IPS-18c (cell line): ENCODE measurements around the gene ZFPM1.
A peak's percentile ranks its signal among the peaks of the same experiment; 100 is the strongest.

Source experiments
- H3K4me3 ChIP-seq: 2 replicates; pipeline ENCODE4 v1.7.0; 2013; ENCODE audit warnings: low read depth, mild to moderate bottlenecking, low read length, moderate library complexity; ENCODE audit not compliant: insufficient read depth
- H3K9me3 ChIP-seq: one replicate; pipeline ENCODE4 v1.6.1; 2013; ENCODE audit warnings: mild to moderate bottlenecking, low read length, moderate library complexity; ENCODE audit not compliant: control insufficient read depth, insufficient read depth

ZFPM1 gene

DNA sequence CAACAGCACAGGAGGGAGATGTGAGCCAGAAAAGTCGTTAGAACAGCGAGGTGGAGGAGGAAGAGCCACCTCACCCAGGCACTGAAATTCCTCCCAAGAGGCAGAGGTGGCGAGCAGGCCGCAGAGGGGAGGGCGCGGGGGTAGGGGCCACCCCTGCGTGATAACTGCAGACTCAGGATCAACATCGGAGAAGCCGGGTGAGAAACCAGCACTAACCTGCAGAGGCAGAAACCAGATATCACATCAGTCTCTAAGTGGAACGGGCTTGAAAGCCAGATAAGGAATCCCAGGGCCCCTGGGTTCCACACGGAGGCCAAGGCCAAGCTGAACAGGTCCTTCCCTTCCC lies 77.8 kb downstream of the ZFPM1 start:
- H3K4me3 ChIP-seq = no peak overlapping the region
- H3K9me3 ChIP-seq = no peaks in the 10 kb centered on the region

DNA sequence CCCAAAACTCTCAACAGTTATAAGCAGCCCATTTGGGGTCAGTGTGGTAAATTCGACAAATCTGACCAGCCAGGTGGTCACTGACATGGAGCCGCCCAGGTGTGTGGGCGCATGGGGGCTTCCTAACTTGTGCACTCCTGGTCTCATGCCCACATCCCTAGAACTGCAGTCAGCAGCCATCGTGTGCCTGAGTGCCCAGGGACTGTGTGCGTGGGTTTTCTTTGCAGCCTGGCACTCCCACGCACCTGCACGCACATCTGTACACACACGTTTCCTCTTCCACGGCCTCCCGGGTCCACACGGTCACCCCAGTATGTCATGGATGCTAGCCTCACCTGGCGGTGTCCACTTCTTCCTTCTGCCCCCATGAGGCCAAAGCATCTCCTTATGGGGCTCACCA lies 78.3 kb downstream of the ZFPM1 start:
- H3K4me3 ChIP-seq = no peak overlapping the region

DNA sequence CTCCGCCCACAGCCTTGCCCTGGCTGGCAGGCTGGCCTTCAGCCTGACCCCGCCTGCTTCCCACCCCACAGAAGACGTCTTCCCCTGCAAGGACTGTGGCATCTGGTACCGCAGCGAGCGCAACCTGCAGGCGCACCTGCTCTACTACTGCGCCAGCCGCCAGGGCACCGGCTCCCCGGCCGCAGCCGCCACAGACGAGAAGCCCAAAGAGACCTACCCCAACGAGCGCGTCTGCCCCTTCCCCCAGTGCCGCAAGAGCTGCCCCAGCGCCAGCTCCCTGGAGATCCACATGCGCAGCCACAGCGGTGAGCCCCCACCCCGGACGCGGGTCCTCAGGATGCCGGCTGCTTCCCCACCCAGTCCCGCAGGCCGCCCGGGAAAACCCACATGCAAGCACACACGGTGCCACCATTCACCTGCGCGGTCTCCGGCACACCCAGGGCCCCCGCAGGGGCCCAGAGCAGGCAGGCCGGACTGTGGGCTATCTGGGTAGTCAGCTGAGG lies 78.9 kb downstream of the ZFPM1 start:
- H3K9me3 ChIP-seq = no peaks in the 10 kb centered on the region
- no peak overlapping the region for H3K4me3 ChIP-seq

More for the DNA sequence above, 78.3 kb downstream of the ZFPM1 start:
- H3K9me3 ChIP-seq = no peaks in the 10 kb centered on the region

DNA sequence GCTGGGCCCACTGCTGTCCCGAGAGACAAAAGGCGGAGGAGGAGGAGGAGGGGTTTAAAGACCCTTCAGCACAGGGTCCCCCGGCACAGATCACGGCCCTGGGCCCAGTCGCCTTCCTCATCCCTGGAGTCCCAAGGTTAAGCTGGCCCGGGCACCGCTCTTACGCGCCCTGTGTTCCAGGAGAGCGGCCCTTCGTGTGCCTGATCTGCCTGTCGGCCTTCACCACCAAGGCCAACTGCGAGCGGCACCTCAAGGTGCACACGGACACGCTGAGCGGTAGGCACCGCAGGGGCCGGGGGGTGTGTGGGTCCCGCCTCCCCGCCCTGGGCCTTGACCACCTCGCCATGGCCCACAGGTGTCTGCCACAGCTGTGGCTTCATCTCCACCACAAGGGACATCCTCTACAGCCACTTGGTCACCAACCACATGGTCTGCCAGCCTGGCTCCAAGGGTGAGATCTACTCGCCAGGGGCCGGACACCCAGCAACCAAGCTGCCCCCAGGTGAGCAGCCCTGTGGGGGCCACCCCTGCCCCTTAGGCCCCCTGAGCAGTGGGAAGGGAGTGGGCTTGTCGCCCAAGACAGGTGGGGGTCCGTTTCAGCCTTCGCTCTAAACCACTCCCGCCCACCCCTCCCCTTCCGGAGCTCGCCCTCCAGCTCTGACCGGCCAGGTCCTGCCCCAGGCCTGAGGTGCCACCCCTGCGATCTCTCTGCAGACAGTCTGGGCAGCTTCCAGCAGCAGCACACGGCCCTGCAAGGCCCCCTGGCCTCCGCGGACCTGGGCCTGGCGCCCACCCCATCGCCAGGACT lies 79.6 kb downstream of the ZFPM1 start:
- no peaks in the 10 kb centered on the region for H3K9me3 ChIP-seq
- H3K4me3 ChIP-seq = peak overlapping the region; percentile 47

DNA sequence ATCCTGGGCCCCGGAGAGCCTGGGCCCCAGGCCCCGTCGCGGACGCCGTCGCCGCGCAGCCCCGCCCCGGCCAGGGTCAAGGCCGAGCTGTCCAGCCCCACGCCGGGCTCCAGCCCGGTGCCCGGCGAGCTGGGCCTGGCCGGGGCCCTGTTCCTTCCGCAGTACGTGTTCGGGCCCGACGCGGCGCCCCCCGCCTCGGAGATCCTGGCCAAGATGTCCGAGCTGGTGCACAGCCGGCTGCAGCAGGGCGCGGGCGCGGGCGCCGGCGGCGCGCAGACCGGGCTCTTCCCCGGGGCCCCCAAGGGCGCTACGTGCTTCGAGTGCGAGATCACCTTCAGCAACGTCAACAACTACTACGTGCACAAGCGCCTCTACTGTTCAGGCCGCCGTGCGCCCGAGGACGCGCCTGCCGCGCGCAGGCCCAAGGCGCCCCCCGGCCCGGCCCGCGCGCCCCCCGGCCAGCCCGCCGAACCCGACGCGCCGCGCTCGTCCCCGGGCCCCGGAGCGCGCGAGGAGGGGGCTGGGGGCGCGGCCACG lies 80.4 kb downstream of the ZFPM1 start:
- H3K4me3 ChIP-seq = peak overlapping the region; percentile 50
- H3K9me3 ChIP-seq = no peaks in the 10 kb centered on the region

DNA sequence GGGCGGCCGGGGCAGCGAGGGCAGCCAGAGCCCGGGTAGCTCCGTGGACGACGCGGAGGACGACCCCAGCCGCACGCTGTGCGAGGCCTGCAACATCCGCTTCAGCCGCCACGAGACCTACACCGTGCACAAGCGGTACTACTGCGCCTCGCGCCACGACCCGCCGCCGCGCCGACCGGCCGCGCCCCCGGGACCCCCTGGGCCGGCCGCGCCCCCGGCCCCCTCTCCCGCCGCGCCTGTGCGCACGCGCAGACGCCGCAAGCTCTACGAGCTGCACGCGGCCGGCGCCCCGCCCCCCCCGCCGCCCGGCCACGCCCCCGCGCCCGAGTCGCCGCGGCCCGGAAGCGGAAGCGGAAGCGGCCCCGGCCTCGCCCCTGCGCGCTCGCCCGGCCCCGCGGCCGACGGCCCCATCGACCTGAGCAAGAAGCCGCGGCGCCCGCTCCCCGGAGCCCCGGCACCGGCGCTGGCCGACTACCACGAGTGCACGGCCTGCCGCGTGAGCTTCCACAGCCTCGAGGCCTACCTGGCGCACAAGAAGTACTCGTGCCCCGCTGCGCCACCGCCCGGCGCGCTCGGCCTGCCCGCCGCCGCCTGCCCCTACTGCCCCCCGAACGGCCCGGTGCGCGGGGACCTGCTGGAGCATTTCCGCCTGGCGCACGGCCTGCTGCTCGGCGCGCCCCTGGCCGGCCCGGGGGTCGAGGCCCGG lies 81.0 kb downstream of the ZFPM1 start:
- Histone ChIP-seq H3K4me3 (peak overlapping the region; percentile 76), H3K9me3 (no peaks in the 10 kb centered on the region)

DNA sequence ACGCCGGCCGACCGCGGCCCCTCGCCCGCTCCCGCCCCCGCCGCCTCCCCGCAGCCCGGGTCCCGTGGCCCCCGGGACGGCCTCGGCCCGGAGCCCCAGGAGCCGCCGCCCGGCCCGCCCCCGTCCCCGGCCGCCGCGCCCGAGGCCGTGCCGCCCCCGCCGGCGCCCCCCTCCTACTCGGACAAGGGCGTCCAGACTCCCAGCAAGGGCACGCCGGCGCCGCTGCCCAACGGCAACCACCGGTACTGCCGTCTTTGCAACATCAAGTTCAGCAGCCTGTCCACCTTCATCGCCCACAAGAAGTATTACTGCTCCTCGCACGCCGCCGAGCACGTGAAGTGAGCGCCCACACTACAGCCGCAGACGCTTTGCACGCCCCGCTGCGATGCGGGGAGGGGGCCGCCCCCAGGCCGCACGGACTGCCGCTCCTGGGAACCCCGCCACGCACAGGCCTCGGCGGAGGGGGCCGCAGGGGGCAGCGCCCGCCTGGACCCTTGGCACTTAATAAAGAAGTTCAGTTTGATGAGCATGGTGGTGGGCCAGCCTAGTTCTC lies 81.6 kb downstream of the ZFPM1 start:
- Histone ChIP-seq H3K4me3 (peak overlapping the region; percentile 76), H3K9me3 (no peaks in the 10 kb centered on the region)

DNA sequence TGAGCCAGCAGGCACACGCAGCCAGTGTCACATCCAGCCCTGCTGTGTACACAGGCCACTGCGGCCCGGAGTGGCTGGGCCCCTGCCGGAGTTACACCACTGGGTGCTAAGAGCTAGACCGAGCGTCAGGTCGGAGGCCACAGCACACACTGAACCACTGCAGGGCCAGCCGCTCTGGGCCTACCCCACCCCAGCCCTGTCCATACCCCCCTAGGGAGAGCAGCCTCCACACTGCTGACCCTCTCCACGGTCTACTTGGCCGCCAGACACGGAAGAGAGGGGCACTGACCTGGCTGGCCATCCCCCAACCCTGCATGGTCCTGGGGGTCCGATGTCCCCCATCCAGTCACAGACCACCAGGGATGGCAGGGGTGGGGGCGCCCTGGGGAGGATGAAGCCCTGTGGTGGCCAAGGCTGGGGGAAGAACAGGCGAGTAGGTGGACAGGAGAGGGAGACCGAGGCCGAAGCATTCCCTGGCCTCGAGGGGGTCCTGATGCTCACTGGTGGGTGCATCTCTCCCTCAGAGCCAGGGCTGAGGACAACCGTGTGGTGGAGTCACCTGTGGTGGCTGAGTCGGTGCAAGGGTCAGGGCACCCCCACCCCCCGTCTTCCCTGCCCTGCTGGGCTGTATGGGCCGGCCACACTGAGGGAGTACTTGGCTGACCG lies 82.2 kb downstream of the ZFPM1 start:
- H3K9me3 ChIP-seq = no peaks in the 10 kb centered on the region

DNA sequence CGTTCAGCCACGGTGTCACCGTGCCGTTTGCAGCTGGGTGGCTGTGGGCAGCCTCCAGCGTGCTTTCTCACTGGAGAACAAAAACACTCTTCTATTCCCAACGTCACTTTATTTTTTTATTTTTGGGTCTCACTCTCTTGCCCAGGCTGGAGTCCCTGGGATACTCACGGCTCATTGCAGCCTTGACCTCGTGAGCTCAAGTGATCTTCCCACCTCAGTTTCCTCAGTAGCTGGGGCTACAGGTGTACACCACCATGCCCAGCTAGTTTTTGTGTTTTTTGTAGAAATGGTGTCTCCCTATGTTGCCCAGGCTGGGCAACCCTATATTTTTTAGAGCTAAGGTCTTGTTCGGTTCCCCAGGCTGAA lies 82.8 kb downstream of the ZFPM1 start:
- Histone ChIP-seq H3K9me3 (no peaks in the 10 kb centered on the region), H3K4me3 (no peak overlapping the region)

More for the DNA sequence above, 82.2 kb downstream of the ZFPM1 start:
- H3K4me3 ChIP-seq = peak overlapping the region; percentile 43

DNA sequence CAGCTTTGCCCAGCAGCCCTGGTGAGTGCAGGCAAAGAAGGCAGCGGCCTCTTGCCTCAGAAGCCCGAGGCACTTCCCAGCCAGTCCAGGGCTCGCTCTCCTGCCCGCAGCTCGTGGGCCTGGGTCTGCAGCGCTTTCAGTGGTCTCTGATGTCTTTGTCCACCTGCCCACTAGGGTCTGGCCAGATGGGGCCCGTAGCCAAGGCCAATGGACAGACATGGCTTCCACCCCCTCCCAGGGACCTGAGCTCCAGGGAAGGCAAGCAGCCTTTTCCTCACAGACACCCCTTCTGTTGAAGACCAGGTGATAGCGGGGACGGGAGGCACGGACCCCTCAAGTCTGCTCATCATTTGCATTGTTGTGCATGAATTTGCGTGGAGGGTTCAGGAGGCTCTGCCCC lies 83.4 kb downstream of the ZFPM1 start:
- Histone ChIP-seq H3K9me3 (no peaks in the 10 kb centered on the region), H3K4me3 (no peak overlapping the region)

DNA sequence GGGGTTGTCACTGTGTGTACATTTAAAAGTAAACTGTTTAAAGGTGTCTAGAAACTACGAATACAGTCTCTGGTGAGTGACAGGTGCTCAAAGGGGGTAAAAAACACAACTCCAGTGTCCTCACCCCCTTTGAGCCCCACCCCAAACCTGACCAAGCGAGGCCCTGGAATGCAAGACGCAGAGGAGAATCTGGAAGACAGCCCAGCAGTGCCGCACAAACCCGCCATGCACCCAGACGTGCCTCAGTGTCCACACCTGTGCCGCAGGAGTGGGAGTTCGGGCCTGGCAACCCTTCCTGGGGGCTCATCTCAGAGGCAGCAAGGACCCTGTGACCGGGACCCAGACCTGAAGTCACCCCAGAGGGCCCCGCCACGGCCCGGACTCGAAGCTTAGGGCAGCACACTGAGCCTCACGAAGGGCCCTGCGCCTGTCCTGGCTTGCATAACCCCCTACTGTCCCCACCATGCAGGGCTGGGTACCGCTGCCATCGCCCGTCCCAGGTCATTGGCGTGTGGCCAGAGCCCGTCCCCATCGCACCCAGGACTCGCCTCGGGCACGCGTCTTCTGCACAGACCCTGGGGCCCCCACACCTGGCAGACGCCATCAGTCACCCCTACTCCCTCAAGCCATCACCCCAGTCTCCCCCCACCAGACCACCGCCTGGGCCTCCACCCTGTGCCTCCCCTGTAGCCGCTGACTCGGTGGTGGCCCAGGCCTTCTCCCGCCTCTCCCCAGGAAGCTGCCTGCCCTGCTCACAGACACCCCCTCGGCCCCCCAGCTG lies 84.1 kb downstream of the ZFPM1 start:
- H3K4me3 ChIP-seq = no peak overlapping the region
- no peaks in the 10 kb centered on the region for H3K9me3 ChIP-seq

DNA sequence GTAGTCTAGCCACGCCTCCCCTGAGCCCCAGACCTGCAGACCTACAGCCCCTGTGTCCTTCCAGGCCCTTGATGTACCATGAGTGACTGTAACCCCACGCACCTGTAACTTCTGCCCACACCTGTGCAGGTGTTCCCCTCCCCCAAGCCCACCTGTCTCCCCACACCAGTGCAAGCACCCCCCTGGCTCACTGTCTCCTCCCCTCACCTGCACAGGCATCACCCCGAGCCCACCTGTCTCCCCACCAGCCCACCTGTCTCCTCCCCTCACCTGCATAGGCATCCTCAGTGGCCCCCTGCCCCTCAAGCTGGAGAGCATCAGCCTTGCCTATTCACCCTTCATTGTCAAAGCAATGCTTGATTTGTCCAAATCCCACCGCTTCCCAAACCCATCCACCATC lies 84.8 kb downstream of the ZFPM1 start:
- peaks cover 4% of the 10 kb centered on the region for H3K9me3 ChIP-seq
- no peak overlapping the region for H3K4me3 ChIP-seq

DNA sequence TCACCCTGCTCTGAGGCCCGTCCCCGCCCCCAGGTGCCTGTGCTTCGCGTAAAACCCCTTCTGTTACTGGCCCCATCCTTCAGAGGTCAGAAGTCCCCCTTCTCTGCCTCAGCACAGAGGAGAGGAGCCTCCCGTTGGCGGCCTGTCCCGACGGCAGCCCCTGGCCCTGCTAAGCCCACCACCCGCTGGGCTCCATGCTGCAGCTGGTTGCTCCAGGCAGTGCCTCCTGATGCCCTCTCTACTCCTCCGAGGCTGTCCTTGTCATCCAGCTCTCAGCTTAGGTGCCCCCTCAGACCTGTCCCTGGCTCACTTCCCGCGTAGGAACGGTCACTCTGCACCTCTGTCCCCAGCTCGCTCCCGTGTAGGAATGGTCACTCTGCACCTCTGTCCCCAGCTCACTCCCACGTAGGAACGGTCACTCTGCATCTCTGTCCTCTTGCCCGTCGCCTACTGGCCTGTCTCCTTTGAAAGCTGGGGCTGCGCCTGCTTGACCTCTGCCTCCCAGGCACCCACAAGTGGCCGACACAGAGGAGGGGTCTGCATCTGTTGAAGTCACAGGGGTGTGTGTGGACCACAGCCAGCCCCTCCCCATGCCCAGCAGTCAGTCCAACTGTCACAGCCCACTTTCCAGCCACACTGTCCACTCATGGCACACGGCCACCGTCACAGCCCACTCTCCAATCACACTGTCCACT lies 85.4 kb downstream of the ZFPM1 start:
- H3K9me3 ChIP-seq = peaks cover 4% of the 10 kb centered on the region
- no peak overlapping the region for H3K4me3 ChIP-seq

DNA sequence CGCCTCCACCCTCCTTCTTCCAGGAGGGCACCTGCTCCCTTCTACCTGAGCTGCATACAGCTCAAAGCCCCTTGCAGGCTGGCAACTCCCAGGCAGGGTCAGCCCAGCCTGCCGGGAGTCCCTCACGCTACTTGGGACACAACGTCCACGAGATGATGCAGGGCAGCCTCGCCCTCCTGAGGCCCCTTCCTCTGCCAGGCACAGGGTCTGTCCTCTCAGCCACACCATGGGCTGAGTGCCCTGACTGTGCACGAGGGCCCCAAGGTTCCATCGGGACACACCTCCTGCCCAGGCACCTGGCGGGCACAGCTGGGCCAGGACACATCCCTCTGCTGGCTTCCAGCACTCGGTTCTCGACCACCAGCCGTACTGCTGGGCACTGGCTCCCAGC lies 86.2 kb downstream of the ZFPM1 start:
- Histone ChIP-seq H3K4me3 (no peak overlapping the region), H3K9me3 (peaks cover 7% of the 10 kb centered on the region)

DNA sequence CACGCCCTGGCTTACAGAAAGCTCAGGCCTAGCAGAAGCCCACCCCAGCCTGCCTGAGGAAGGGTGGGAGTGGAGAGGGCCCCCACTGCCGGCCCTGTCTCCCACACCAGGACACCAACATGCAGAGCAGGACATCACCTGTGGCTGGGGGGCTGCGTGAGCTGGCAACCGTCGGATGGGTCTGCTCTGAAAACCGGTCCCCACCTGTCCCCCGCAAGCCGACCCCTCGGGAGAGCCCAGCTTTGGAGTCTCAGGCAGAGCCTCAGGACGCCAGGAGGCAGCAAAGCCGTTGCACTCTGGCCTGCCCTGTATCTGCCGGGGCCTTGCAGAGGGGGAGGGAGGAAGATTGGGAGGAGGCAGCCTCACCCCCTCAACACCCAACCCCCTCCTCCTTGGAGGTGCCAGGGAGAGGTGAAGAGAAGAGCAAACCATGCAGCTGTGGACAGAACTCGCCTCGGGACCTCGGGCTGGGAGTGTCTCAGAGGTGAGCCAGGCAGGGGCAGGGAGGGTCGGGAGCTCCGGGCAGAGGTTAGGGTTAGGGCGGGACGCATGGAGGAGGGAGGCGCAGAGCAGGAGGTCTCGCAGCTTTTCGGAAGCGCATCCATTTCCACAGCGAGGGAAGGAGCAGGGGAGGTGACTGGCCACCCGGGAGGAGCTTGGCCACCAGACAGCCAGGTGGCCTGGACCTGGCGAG lies 86.7 kb downstream of the ZFPM1 start:
- H3K9me3 ChIP-seq = peaks cover 7% of the 10 kb centered on the region
- H3K4me3 ChIP-seq = no peak overlapping the region
